OCI-LY1 (cell line): ENCODE measurements around the gene PUSL1.

ENCODE experiments used
- CTCF ChIP-seq: fragments of 200-600 bp; sonication (generic), shearing (Covaris generic); IDR thresholded peaks from 2 replicates; pipeline ENCODE4 v1.5.1; 2017; ENCODE audit warnings: mild to moderate bottlenecking, antibody characterized with exemption, low read length, moderate library complexity, mixed read lengths
- EZH2 ChIP-seq: fragments of 200-600 bp; sonication (generic), shearing (Covaris generic); IDR thresholded peaks from 2 replicates; pipeline ENCODE4 v1.8.0; 2017; ENCODE audit warnings: borderline replicate concordance, mixed run types, mild to moderate bottlenecking, antibody characterized with exemption, low read length, moderate library complexity, mixed read lengths

- TF ChIP-seq CTCF: no peak
- no peak for TF ChIP-seq EZH2
Measured at GRCh38 chr1:1318131-1318652, 9.8 kb downstream of the PUSL1 start.
